Measurements from ENCODE around the gene USB1. TPM values are rescaled to one million over a fixed set of nuclear protein-coding genes. Genes with fewer than 3 reads are reported as not detected.

The USB1 gene
- total RNA-seq, 4 donors from 2014 or later = 21.3 to 63.4 (median 45.2) TPM

DNA sequence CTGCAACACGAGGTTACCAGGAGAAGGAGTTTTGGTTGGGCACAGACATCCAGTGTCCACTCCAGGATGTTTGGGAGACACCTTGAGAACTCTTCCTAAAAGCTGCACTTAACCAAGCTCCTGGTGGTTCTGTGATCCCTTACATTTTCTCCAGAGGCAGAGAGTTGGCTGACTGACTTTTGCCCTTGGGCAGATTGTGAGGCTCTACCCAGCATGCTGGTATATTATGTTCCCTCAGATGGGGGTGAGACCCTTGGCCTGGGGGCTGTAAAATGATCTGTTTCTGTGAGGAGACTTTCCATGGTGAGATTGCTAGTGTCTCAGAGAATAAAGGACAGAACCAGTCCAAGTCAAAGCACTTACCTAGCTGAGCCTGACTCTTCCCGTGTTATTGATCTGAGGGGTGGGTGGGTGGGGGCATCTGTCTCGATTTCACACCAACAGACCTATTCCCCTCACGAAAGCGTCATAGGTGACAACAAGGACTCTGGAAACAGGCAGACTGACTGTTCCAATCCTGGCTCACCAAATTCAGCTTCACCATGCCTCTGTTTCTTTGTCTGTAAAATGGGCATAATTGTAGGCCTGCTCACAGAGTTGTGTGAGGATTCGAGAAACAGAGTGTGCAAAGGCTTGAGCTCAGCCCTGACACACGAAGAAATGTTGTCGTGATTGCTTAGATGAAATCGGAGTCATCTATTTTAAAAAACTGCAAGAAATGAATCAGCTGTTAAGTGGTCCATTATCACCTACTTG, 12.2 kb downstream of the USB1 start:
- no peak for DNase-seq
- Histone ChIP-seq H3K9me3 (no peaks in the 10 kb centered on the region), H3K27me3 (no peaks in the 10 kb centered on the region), H3K4me1 (no peaks in the 10 kb centered on the region), H3K4me3 (no peak overlapping the region), H3K36me3 (peaks cover 0 to 9% (median 0%) of the 10 kb centered on the region in 4 donors), H3K27ac (no peak overlapping the region)
- in situ Hi-C loops (cut with MboI; ENCODE audit: low pct_ligation_motif_present in 1 of 4, low pct_unique_long_range_greater_than_20kb in 1 of 4, low sequenced_read_pairs in 3 of 4) = loop anchor here in 3 of 4 donors (10.0 to 25.0 kb wide), 5 partner anchors 111 to 649 kb away; partner anchors contain the start of gene CFAP20 (in 1 of the 3)
- intact Hi-C loops (cut with DNase I; ENCODE audit: low total_unique reads) = loop anchor here (10.0 kb wide), 1 partner anchor 259 kb away; no protein-coding TSS in a partner anchor
- WGBS, 2 donors (ENCODE audit: low coverage in 1 of 2) = 91 to 92% methylated on average over 4 to 9 of the region's 9 CpGs
- TF ChIP-seq POLR2AphosphoS5 (IDR thresholded peaks at IDR 0.05) = no peak
- TF ChIP-seq, protein P1, sequence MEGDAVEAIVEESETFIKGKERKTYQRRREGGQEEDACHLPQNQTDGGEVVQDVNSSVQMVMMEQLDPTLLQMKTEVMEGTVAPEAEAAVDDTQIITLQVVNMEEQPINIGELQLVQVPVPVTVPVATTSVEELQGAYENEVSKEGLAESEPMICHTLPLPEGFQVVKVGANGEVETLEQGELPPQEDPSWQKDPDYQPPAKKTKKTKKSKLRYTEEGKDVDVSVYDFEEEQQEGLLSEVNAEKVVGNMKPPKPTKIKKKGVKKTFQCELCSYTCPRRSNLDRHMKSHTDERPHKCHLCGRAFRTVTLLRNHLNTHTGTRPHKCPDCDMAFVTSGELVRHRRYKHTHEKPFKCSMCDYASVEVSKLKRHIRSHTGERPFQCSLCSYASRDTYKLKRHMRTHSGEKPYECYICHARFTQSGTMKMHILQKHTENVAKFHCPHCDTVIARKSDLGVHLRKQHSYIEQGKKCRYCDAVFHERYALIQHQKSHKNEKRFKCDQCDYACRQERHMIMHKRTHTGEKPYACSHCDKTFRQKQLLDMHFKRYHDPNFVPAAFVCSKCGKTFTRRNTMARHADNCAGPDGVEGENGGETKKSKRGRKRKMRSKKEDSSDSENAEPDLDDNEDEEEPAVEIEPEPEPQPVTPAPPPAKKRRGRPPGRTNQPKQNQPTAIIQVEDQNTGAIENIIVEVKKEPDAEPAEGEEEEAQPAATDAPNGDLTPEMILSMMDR (IDR thresholded peaks at IDR 0.05) = no peak
- TF ChIP-seq EP300 (IDR thresholded peaks at IDR 0.05; ENCODE audit: low read depth) = no peak
- TF ChIP-seq POLR2A (IDR thresholded peaks at IDR 0.05) = no peak

DNA sequence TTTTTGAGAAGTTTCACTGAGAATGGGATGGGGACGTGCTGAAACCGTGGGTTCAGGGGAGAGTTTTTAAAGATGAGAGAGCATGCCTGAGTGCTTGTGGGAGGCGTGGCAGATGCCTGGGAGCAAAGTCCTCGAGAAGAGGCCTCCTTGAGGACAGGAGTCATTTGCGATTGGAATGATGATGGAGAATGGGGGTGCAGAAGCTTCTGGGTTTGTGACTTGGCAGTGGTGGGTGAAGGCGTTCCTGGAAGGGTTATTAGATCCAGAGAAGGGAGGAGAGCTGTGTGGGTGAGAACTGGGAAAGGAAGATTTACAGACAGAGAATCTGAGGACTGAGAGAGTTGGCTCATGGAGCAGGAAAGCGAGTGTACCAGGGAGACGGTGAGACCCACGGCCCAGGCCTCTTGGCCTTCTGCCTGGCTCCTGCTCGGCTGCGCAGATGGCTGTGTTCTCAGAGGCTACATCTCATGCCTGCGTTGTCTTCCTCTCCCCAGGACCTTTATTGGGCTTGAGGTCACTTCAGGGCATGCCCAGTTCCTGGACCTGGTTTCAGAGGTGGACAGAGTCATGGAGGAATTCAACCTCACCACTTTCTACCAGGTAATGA, 15.7 kb downstream of the USB1 start:
- in situ Hi-C loops (cut with MboI; ENCODE audit: low pct_ligation_motif_present in 1 of 4, low pct_unique_long_range_greater_than_20kb in 1 of 4, low sequenced_read_pairs in 3 of 4) (loop anchor here in 3 of 4 donors (10.0 to 25.0 kb wide), 5 partner anchors 108 to 645 kb away; partner anchors contain the start of gene CFAP20 (in 1 of the 3)), intact Hi-C loops (cut with DNase I; ENCODE audit: low total_unique reads) (loop anchor here (10.0 kb wide), 1 partner anchor 262 kb away; no protein-coding TSS in a partner anchor)
- DNase-seq = no peak
- H3K27me3 ChIP-seq = no peaks in the 10 kb centered on the region
- TF ChIP-seq POLR2A (IDR thresholded peaks at IDR 0.05) (no peak), EP300 (IDR thresholded peaks at IDR 0.05; ENCODE audit: low read depth) (no peak), POLR2AphosphoS5 (IDR thresholded peaks at IDR 0.05) (no peak)
- TF ChIP-seq, protein P1 (IDR thresholded peaks at IDR 0.05) = no peak
- H3K36me3 ChIP-seq = no peaks in the 10 kb centered on the region
- WGBS, 2 donors (ENCODE audit: low coverage in 1 of 2) = 38 to 59% methylated on average over 4 to 12 of the region's 12 CpGs
- H3K9me3 ChIP-seq = no peaks in the 10 kb centered on the region
- H3K4me3 ChIP-seq = no peak overlapping the region
- peaks cover under 1 to 6% (median 2%) of the 10 kb centered on the region in 4 donors for H3K4me1 ChIP-seq
- no peak overlapping the region for H3K27ac ChIP-seq

DNA sequence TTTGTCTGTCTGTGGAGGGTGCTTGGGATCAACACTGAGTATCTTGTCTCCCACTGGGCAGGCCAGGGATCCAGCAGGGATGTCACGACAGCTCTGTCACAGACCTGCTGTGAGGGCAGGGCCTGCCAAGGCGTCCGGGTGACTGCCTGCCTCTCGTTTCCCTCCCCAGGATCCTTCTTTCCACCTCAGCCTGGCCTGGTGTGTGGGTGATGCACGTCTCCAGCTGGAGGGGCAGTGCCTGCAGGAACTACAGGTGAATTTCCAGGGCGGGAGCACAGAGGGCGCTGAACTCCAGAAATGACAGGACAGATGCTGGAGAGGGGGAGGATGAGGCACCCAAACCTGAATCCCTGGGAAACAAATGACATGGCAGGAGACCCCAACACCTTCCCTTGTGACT, 17.6 kb downstream of the USB1 start:
- Histone ChIP-seq H3K27me3 (no peaks in the 10 kb centered on the region), H3K4me3 (no peak overlapping the region), H3K9me3 (no peaks in the 10 kb centered on the region), H3K27ac (no peak overlapping the region), H3K4me1 (peaks cover 18 to 25% (median 19%) of the 10 kb centered on the region in 4 donors), H3K36me3 (no peaks in the 10 kb centered on the region)
- DNase-seq = no peak
- WGBS, 2 donors (ENCODE audit: low coverage in 1 of 2) = 84% methylated on average over 7 of the region's 7 CpGs; no CpG with 5 or more reads in 1 of the 2 donors
- in situ Hi-C loops (cut with MboI; ENCODE audit: low pct_ligation_motif_present in 1 of 4, low pct_unique_long_range_greater_than_20kb in 1 of 4, low sequenced_read_pairs in 3 of 4) = loop anchor here in 3 of 4 donors (10.0 to 25.0 kb wide), 5 partner anchors 106 to 643 kb away; partner anchors contain the start of gene CFAP20 (in 1 of the 3)
- intact Hi-C loops (cut with DNase I; ENCODE audit: low total_unique reads) = loop anchor here (10.0 kb wide), 1 partner anchor 264 kb away; no protein-coding TSS in a partner anchor
- TF ChIP-seq POLR2AphosphoS5 (IDR thresholded peaks at IDR 0.05) = no peak
- TF ChIP-seq, protein P1 (IDR thresholded peaks at IDR 0.05) = no peak
- TF ChIP-seq EP300 (IDR thresholded peaks at IDR 0.05; ENCODE audit: low read depth) = no peak
- no peak for TF ChIP-seq POLR2A (IDR thresholded peaks at IDR 0.05)
